COLO829 (cell line): ENCODE data around the gene PLXNA4.

Experiments
- DNase-seq: peaks from one replicate; pipeline ENCODE4 v3.0.0; 2012; ENCODE audit warnings: low spot score

PLXNA4 gene

DNA sequence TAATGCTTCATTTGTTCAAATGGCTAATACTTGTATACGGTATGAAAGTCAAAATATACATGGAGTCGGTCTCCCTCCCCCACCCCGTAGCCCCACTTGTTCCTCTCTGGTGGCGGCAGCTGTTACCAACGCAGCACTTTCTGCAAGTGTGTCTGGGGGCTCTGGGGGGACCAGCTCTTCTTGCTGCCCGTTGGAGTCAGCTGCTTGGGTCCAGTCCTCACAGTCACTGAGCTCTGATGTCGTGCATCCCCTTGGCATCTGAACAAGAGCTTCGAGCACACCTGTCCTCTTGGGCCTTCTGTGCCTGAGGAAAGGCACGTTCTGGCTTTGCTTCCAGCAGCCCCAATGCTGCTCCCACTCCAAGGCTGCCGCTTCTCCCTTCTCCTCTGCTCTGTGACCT, 493.1 kb downstream of the PLXNA4 start:
- no peak for DNase-seq

GRCh38 chr7:132082394-132082793, 493.9 kb downstream of the PLXNA4 start:
- DNase-seq = no peak

DNA sequence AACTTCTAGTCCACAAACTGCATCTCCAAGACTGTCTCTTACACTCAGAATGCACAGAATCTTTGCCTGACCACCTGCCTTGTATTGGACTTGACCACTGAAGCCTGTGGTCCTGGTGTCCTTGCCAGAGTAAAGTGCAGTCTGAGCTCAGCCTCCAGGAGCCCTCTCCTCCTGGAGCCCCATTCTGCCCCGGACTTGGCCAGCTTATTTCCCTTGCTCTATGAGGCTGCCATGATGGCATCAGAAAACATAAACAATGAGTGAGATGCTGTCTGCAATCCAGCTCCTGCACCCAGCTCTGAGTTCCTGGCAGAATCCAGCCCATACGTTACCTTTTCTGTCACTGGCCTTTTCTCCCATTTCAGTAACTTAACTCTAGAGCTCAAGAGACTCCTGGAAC, 494.6 kb downstream of the PLXNA4 start:
- DNase-seq = no peak

DNA sequence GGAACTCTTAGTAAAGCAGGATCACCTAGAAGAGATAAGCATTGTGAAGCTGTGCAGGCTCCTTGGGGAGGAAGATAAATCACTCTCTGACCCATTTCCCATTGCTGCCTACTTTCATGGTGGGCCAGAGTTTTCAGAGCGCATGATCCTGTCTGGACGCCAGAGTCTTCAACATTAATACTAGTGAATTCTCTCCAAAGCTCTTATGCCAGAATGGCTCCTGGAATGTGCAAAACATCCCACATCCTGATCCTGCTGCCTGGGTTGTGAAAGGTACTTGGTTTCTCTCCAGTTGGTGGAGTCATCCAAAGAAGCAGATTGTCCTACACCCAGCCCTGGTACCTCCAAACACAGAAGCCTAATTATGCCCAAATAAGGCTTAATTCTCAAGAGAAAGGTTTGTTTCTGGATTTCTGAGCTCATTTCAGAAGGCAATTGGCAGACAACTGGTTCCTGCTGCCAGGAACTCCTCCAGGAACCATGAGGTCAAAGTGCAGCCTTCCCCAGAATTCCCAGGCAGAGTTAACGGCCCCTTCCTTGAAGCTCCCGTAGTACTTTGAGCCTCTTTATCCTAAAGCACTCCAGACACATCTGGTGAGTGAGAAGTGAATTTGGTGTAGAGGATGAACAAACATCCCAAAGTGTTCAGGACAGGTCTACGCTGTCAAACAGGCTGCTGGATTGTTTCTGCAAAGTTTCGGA, 495.2 kb downstream of the PLXNA4 start:
- DNase-seq = no peak

DNA sequence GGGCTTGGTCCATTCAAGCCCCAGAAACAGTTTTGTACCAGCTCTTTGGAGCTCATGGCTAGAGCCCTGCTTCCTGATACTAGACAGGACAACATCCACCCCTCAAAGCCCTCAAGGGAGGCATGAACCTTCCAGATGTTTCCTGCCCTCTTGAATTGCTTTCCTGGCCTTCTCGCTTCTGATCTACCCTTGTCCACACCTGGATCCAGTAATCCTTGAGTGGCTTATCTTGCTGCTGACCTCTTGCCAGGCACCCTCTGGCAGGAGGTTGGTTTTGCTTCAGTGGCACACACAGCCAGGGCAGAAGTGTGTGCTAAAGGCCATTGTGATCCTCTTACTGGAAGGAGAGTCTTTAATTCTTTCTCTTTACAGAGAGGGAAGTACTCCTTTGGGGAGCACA, 495.8 kb downstream of the PLXNA4 start:
- DNase-seq = no peak

DNA sequence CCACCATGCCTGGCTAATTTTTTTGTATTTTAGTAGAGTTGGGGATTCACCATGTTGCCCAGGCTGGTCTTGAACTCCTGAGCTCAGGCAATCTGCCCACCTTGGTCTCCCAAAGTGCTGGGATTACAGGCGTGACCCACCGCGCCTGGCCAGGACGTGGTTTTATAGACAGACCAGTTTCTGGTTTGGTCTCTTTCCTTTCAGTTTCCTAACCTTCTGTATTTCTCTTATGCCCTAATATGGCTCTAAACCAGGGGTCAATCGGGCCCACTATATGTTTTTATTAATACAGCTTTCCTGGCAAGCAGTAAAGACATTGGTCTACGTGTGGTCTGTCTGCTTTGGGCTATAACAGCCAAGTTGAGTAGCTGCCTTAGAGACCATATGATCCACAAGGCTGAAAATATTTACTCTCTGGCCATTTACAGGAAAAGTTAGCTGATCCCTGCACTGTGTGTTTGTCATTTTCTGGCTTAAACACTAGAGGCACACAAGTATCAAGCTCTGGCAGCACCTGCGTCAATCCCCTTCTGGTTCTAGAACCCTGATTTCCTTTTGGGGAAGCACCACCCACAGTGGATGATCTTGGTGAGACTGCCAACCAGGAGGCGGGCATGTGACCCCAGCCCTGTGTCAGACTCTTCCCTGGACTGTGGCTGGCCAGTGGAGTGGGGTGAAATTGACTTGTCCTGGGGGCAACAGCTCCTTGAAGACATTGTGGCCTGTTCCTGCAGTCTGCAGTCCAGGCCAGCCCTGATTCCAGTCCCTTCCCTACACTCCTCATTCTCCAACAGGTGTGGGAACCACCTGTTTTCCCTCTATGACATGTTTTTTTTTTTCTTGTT, 497.2 kb downstream of the PLXNA4 start:
- DNase-seq = no peak

GRCh38 chr7:132077971-132078685, 498.1 kb downstream of the PLXNA4 start:
- no peak for DNase-seq

GRCh38 chr7:132076301-132077035, 499.8 kb downstream of the PLXNA4 start:
- DNase-seq = no peak

DNA sequence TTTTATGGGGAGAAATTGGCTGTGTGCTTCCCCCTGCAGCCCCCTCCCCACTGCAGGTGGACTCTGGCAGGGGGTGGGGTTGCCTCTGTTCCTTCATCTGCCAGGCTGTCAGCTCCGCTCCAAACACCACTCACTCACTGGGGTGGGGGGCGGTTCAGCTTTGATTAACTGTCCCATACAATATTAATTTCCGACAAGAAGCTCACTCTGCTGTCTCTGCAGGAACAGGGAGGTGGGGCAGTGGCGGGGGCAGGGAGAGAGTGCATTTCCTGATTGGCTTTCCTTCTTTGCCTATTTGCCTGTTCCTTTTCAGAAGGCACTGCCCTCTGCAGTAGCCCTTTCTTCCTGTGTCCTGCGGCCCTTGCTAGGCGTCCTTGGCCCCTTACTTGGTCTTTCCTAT, 500.8 kb downstream of the PLXNA4 start:
- no peak for DNase-seq

- DNase-seq = no peak
Observed at GRCh38 chr7:132073920-132074589, 502.2 kb downstream of the PLXNA4 start.
